IMR-90 (cell line): Measurements from ENCODE around the gene CD274. TPM values are rescaled to one million over a fixed set of nuclear protein-coding genes. Genes with fewer than 3 reads are reported as not detected.

Experiments
- ATAC-seq: fragments of 200-7000 bp; cut with Tn5 transposase; 2 replicates; pipeline ENCODE4 v1.9.1; 2020; ENCODE audit warnings: low read depth, mild to moderate bottlenecking, moderate library complexity
- BruUV-seq: library from RNA; stranded (reverse); fragments of 400-500 nt; replicated peaks from 2 replicates; lab custom pipeline; 2021; lab: Mats Ljungman, UMichigan
- CTCF ChIA-PET: fragments of 300-600 bp; formaldehyde crosslinking; extraction: SDS; loops from one replicate; lab custom pipeline; 2021; ENCODE audit warnings: antibody characterized with exemption; lab: Yijun Ruan, JAX
- POLR2A ChIA-PET: fragments of 300-600 bp; sonication (Branson Sonifier 250); formaldehyde crosslinking; loops from one replicate; lab custom pipeline; 2022; ENCODE audit warnings: antibody characterized with exemption; ENCODE audit not compliant: unreplicated experiment; lab: Charles Lee
- DNase-seq: peaks from one replicate; pipeline ENCODE4 v3.0.0; 2013
- H2AFZ ChIP-seq: replicated peaks from 2 replicates; pipeline ENCODE3; 2013; ENCODE audit warnings: low read length, mild to moderate bottlenecking; ENCODE audit not compliant: poor library complexity
- H2AK5ac ChIP-seq: 2 replicates; pipeline ENCODE4 v1.6.1; 2013; ENCODE audit warnings: low read depth, low read length, inconsistent platforms
- H2AK9ac ChIP-seq: replicated peaks from 2 replicates; pipeline ENCODE3; 2013; ENCODE audit warnings: mild to moderate bottlenecking, low read depth, low read length, moderate library complexity; ENCODE audit not compliant: poor library complexity
- H2BK120ac ChIP-seq: 2 replicates; pipeline ENCODE4 v1.6.1; 2013; ENCODE audit warnings: low read depth, low read length, inconsistent platforms
- H2BK15ac ChIP-seq: 3 replicates; pipeline ENCODE4 v1.6.1; 2013; ENCODE audit warnings: low read depth, low read length, inconsistent platforms
- H2BK20ac ChIP-seq: 2 replicates; pipeline ENCODE4 v1.6.1; 2013; ENCODE audit warnings: low read depth, mild to moderate bottlenecking, inconsistent platforms, low read length, moderate library complexity
- H2BK5ac ChIP-seq: 2 replicates; pipeline ENCODE4 v1.6.1; 2013; ENCODE audit warnings: mild to moderate bottlenecking, low read depth, low read length, inconsistent platforms; ENCODE audit not compliant: poor library complexity, severe bottlenecking
- H3K14ac ChIP-seq: replicated peaks from 2 replicates; pipeline ENCODE4 v1.6.1; 2013; ENCODE audit warnings: low read depth, low read length, inconsistent platforms
- H3K18ac ChIP-seq: 2 replicates; pipeline ENCODE4 v1.6.1; 2013; ENCODE audit warnings: low read depth, low read length, control low read depth
- H3K23ac ChIP-seq: 2 replicates; pipeline ENCODE4 v1.6.1; 2013; ENCODE audit warnings: low read depth, low read length, inconsistent platforms
- H3K27ac ChIP-seq: 2 replicates; pipeline ENCODE4 v1.5.1; 2013; ENCODE audit warnings: mild to moderate bottlenecking, control low read depth, low read length; ENCODE audit not compliant: insufficient read depth
- H3K27me3 ChIP-seq: 2 replicates; pipeline ENCODE4 v1.6.1; 2013; ENCODE audit warnings: low read length; ENCODE audit not compliant: control insufficient read depth, insufficient read depth
- H3K36me3 ChIP-seq: 2 replicates; pipeline ENCODE4 v1.6.1; 2013; ENCODE audit warnings: low read length, mixed read lengths; ENCODE audit not compliant: control insufficient read depth, insufficient read depth
- H3K4ac ChIP-seq: 2 replicates; pipeline ENCODE4 v1.6.1; 2013; ENCODE audit warnings: low read depth, low read length, inconsistent platforms
- H3K4me1 ChIP-seq: 2 replicates; pipeline ENCODE4 v1.6.1; 2013; ENCODE audit warnings: low read length, mixed read lengths; ENCODE audit not compliant: control insufficient read depth, insufficient read depth
- H3K4me2 ChIP-seq: 2 replicates; pipeline ENCODE4 v1.6.1; 2013; ENCODE audit warnings: low read depth, mild to moderate bottlenecking, control low read depth, low read length, moderate library complexity
- H3K4me3 ChIP-seq: 2 replicates; pipeline ENCODE4 v1.5.1; 2013; ENCODE audit warnings: low read depth, mild to moderate bottlenecking, control low read depth, low read length, moderate library complexity; ENCODE audit not compliant: insufficient read depth
- H3K56ac ChIP-seq: 2 replicates; pipeline ENCODE4 v1.6.1; 2013; ENCODE audit warnings: low read length, inconsistent platforms; ENCODE audit not compliant: insufficient read depth; ENCODE audit errors: extremely low read depth
- H3K79me1 ChIP-seq, 2 experiments: 2 replicates each; pipeline ENCODE4 v1.6.1; 2013; ENCODE audit warnings: low read length in 2 of 2, inconsistent platforms in 1 of 2, low read depth in 1 of 2
- H3K9ac ChIP-seq: 2 replicates; pipeline ENCODE4 v1.6.1; 2013; ENCODE audit warnings: low read depth, low read length, control low read depth
- H3K9me1 ChIP-seq: 2 replicates; pipeline ENCODE4 v1.6.1; 2013; ENCODE audit warnings: low read length, inconsistent platforms; ENCODE audit not compliant: insufficient read depth
- H3K9me3 ChIP-seq: 2 replicates; pipeline ENCODE4 v1.6.1; 2013; ENCODE audit warnings: low read length; ENCODE audit not compliant: control insufficient read depth, insufficient read depth
- H4K20me1 ChIP-seq: 2 replicates; pipeline ENCODE4 v1.6.1; 2013; ENCODE audit warnings: low read length, inconsistent platforms; ENCODE audit not compliant: insufficient read depth
- H4K5ac ChIP-seq: 2 replicates; pipeline ENCODE4 v1.6.1; 2013; ENCODE audit warnings: mild to moderate bottlenecking, low read depth, low read length, control low read depth
- H4K8ac ChIP-seq, 2 experiments: 2 replicates each; pipeline ENCODE4 v1.6.1; 2013; ENCODE audit warnings: low read depth in 2 of 2, low read length in 2 of 2, control low read depth in 1 of 2, inconsistent platforms in 1 of 2
- H4K91ac ChIP-seq: 2 replicates; pipeline ENCODE4 v1.6.1; 2013; ENCODE audit warnings: low read depth, low read length, inconsistent platforms; ENCODE audit not compliant: insufficient read depth
- BHLHE40 ChIP-seq: fragments of 150-350 bp; IDR thresholded peaks from 2 replicates; pipeline ENCODE4 v1.6.1; 2016; ENCODE audit warnings: mild to moderate bottlenecking, low read depth, low read length
- ELK1 ChIP-seq: fragments of 150-350 bp; IDR thresholded peaks from 2 replicates; pipeline ENCODE4 v1.6.1; 2016; ENCODE audit warnings: low read depth, mild to moderate bottlenecking, low read length, moderate library complexity, borderline replicate concordance
- FOS ChIP-seq: fragments of 150-350 bp; IDR thresholded peaks from 2 replicates; pipeline ENCODE4 v1.6.1; 2016; ENCODE audit warnings: low read depth, low read length
- MAFK ChIP-seq: IDR thresholded peaks from 2 replicates; pipeline ENCODE4 v1.6.1; 2012; ENCODE audit warnings: low read depth, low read length, improper control_type of control experiment
- MXI1 ChIP-seq: IDR thresholded peaks from 2 replicates; pipeline ENCODE4 v1.6.1; 2012; ENCODE audit warnings: low read depth, mild to moderate bottlenecking, low read length, moderate library complexity, borderline replicate concordance
- NFE2L2 ChIP-seq: fragments of 150-350 bp; IDR thresholded peaks from 2 replicates; pipeline ENCODE4 v1.6.1; 2016; ENCODE audit warnings: low read depth, mild to moderate bottlenecking, low read length
- POLR2A ChIP-seq: IDR thresholded peaks from 2 replicates; pipeline ENCODE4 v1.6.1; 2012; ENCODE audit warnings: mild to moderate bottlenecking, low read depth, low read length
- RAD21 ChIP-seq: IDR thresholded peaks from 2 replicates; pipeline ENCODE4 v1.6.1; 2012; ENCODE audit warnings: low read length, improper control_type of control experiment
- RCOR1 ChIP-seq: IDR thresholded peaks from 2 replicates; pipeline ENCODE4 v1.6.1; 2012; ENCODE audit warnings: mild to moderate bottlenecking, low read length, improper control_type of control experiment; ENCODE audit not compliant: insufficient replicate concordance
- RFX5 ChIP-seq: IDR thresholded peaks from 2 replicates; pipeline ENCODE4 v1.8.0; 2012; ENCODE audit warnings: low read depth, mild to moderate bottlenecking, low read length, moderate library complexity
- SMC3 ChIP-seq: fragments of 150-350 bp; IDR thresholded peaks from 2 replicates; pipeline ENCODE4 v1.6.1; 2016; ENCODE audit warnings: low read depth, mild to moderate bottlenecking, antibody characterized with exemption, low read length, moderate library complexity
- USF2 ChIP-seq: fragments of 150-350 bp; IDR thresholded peaks from 2 replicates; pipeline ENCODE4 v1.6.1; 2017; ENCODE audit warnings: mild to moderate bottlenecking, antibody characterized with exemption, low read length, low read depth
- WGBS, 2 experiments: methylation state at CpG; one replicate each; pipeline versions ENCODE4 v1.1.5 to v1.1.7; 2013; ENCODE audit warnings: missing lambda C conversion rate in 2 of 2; ENCODE audit not compliant: insufficient read length in 1 of 2; ENCODE audit errors: extremely low coverage in 2 of 2; 5-methylcytosine and 5-hydroxymethylcytosine counted together
- dilution Hi-C: fragments of 300-500 bp; cut with HindIII; formaldehyde crosslinking; loops from one replicate; pipeline ENCODE4 v1.14.3; 2018; ENCODE audit warnings: low sequenced_read_pairs; ENCODE audit not compliant: unreplicated experiment
- in situ Hi-C: fragments of 300-500 bp; cut with MboI; formaldehyde crosslinking; loops from 3 replicates; pipeline ENCODE4 v1.14.3; 2019; ENCODE audit warnings: low sequenced_read_pairs, inconsistent platforms, mixed read lengths
- intact Hi-C: fragments of 100-400 bp; cut with micrococcal nuclease; formaldehyde crosslinking; loops from 2 replicates; pipeline ENCODE4 v1.10.0; 2022
- polyA plus RNA-seq, 3 experiments: library from polyadenylated mRNA; depleted of rRNA; stranded (reverse); fragments of >200 nt; gene quantifications; 2 replicates each; pipeline ENCODE4 v1.2.3, GENCODE V29; 2012; ENCODE audit warnings: low replicate concordance in 1 of 3
- total RNA-seq: library from RNA; depleted of rRNA; stranded (reverse); fragments of >200 nt; gene quantifications from 2 replicates; pipeline ENCODE4 v1.2.3, GENCODE V29; 2012

CD274 gene
- total and polyA plus RNA-seq, 2 of the 4 experiments (the other 2 are of a cell fraction): 17.4 to 19.4 TPM

GRCh38 chr9:5418481-5418880, 31.9 kb upstream of the CD274 start:
- ChIA-PET POLR2A (no interaction called here), CTCF (no interaction called here)
- no peak overlapping the region for H2AFZ ChIP-seq
- no peak overlapping the region for H2BK20ac ChIP-seq
- no peaks in the 10 kb centered on the region; a peak in 1 of 4 replicates for H3K79me1 ChIP-seq
- H4K91ac ChIP-seq: no peak overlapping the region
- 99% methylated on average over 13 of the region's 20 CpGs; no CpG with 5 or more reads in 1 of the 2 experiments for WGBS, 2 experiments
- no peak overlapping the region for H2BK15ac ChIP-seq
- H4K5ac ChIP-seq: no peak overlapping the region
- H3K9ac ChIP-seq: no peak overlapping the region
- H4K8ac ChIP-seq: no peak overlapping the region
- no peak overlapping the region for H3K14ac ChIP-seq
- H3K56ac ChIP-seq: no peak overlapping the region
- BruUV-seq: no TSS peak
- no peaks in the 10 kb centered on the region for H3K4me1 ChIP-seq
- no peak overlapping the region for H2BK5ac ChIP-seq
- H2AK5ac ChIP-seq: no peak overlapping the region
- no peaks in the 10 kb centered on the region for H3K9me3 ChIP-seq
- H3K23ac ChIP-seq: no peak overlapping the region
- H2AK9ac ChIP-seq: no peak overlapping the region
- no peaks in the 10 kb centered on the region for H3K27me3 ChIP-seq
- ATAC-seq (no peak), DNase-seq (no peak)
- no peak overlapping the region for H2BK120ac ChIP-seq
- no peak overlapping the region for H3K4me2 ChIP-seq
- no peak for TF ChIP-seq POLR2A
- TF ChIP-seq BHLHE40: no peak
- TF ChIP-seq FOS: no peak
- TF ChIP-seq NFE2L2: no peak
- no peak for TF ChIP-seq USF2
- no peak for TF ChIP-seq ELK1
- TF ChIP-seq MXI1: no peak
- no peak for TF ChIP-seq SMC3
- TF ChIP-seq RFX5: no peak
- TF ChIP-seq MAFK: no peak
- TF ChIP-seq RCOR1: no peak
- TF ChIP-seq RAD21: no peak
- in situ Hi-C loops: no loop called here
- dilution Hi-C loops: no loop called here
- no peak overlapping the region for H3K27ac ChIP-seq
- no peak overlapping the region for H3K4ac ChIP-seq
- intact Hi-C loops: no loop called here
- H3K36me3 ChIP-seq: no peaks in the 10 kb centered on the region; the same call in 1 of the 2 replicates
- H3K9me1 ChIP-seq: peaks cover 9% of the 10 kb centered on the region
- H3K18ac ChIP-seq: no peak overlapping the region
- H3K4me3 ChIP-seq: no peak overlapping the region
- no peaks in the 10 kb centered on the region for H4K20me1 ChIP-seq
